Measurements from ENCODE around the gene DYSF.

The DYSF gene

GRCh38 chr2:71706836-71707235, 253.5 kb downstream of the DYSF start:
- Histone ChIP-seq H3K4me3 (ENCODE audit: low read length) (no peak overlapping the region), H3K27me3 (ENCODE audit: control insufficient read depth, insufficient read depth, low read length) (no peaks in the 10 kb centered on the region), H3K4me1 (ENCODE audit: control insufficient read depth, insufficient read depth, low read length) (no peaks in the 10 kb centered on the region), H3K27ac (ENCODE audit: low read length) (no peak overlapping the region), H3K36me3 (ENCODE audit: control insufficient read depth, insufficient read depth, low read length) (no peaks in the 10 kb centered on the region), H3K9me3 (ENCODE audit: control insufficient read depth, insufficient read depth, low read length) (no peaks in the 10 kb centered on the region)
- DNase-seq (ENCODE audit: low read depth, low spot score), result no peak
- WGBS (ENCODE audit: insufficient coverage, insufficient read length), result no CpG with 5 or more reads among the region's 5 CpGs

- Histone ChIP-seq H3K4me3 (ENCODE audit: low read length) (no peak overlapping the region), H3K36me3 (ENCODE audit: control insufficient read depth, insufficient read depth, low read length) (no peaks in the 10 kb centered on the region), H3K9me3 (ENCODE audit: control insufficient read depth, insufficient read depth, low read length) (no peaks in the 10 kb centered on the region), H3K27ac (ENCODE audit: low read length) (no peak overlapping the region), H3K4me1 (ENCODE audit: control insufficient read depth, insufficient read depth, low read length) (no peaks in the 10 kb centered on the region), H3K27me3 (ENCODE audit: control insufficient read depth, insufficient read depth, low read length) (no peaks in the 10 kb centered on the region)
- WGBS (ENCODE audit: insufficient coverage, insufficient read length), result no CpG with 5 or more reads among the region's 10 CpGs
- DNase-seq (ENCODE audit: low read depth, low spot score), result no peak
Measured at GRCh38 chr2:71710367-71711132, 257.2 kb downstream of the DYSF start.

GRCh38 chr2:71711133-71711855, 257.9 kb downstream of the DYSF start:
- Histone ChIP-seq H3K27me3 (ENCODE audit: control insufficient read depth, insufficient read depth, low read length) (no peaks in the 10 kb centered on the region), H3K4me1 (ENCODE audit: control insufficient read depth, insufficient read depth, low read length) (no peaks in the 10 kb centered on the region), H3K27ac (ENCODE audit: low read length) (no peak overlapping the region), H3K36me3 (ENCODE audit: control insufficient read depth, insufficient read depth, low read length) (no peaks in the 10 kb centered on the region), H3K4me3 (ENCODE audit: low read length) (no peak overlapping the region), H3K9me3 (ENCODE audit: control insufficient read depth, insufficient read depth, low read length) (no peaks in the 10 kb centered on the region)
- no CpG with 5 or more reads among the region's 8 CpGs for WGBS (ENCODE audit: insufficient coverage, insufficient read length)
- no peak for DNase-seq (ENCODE audit: low read depth, low spot score)

- no peaks in the 10 kb centered on the region for H3K36me3 ChIP-seq (ENCODE audit: control insufficient read depth, insufficient read depth, low read length)
- no CpG with 5 or more reads among the region's 8 CpGs for WGBS (ENCODE audit: insufficient coverage, insufficient read length)
- no peak for DNase-seq (ENCODE audit: low read depth, low spot score)
- H3K9me3 ChIP-seq (ENCODE audit: control insufficient read depth, insufficient read depth, low read length), result no peaks in the 10 kb centered on the region
- H3K27ac ChIP-seq (ENCODE audit: low read length), result no peak overlapping the region
- H3K4me1 ChIP-seq (ENCODE audit: control insufficient read depth, insufficient read depth, low read length), result no peaks in the 10 kb centered on the region
- H3K27me3 ChIP-seq (ENCODE audit: control insufficient read depth, insufficient read depth, low read length), result no peaks in the 10 kb centered on the region
- H3K4me3 ChIP-seq (ENCODE audit: low read length), result no peak overlapping the region
Measured at GRCh38 chr2:71712158-71712818, 258.9 kb downstream of the DYSF start.

- H3K9me3 ChIP-seq (ENCODE audit: control insufficient read depth, insufficient read depth, low read length), result no peaks in the 10 kb centered on the region
- H3K36me3 ChIP-seq (ENCODE audit: control insufficient read depth, insufficient read depth, low read length), result no peaks in the 10 kb centered on the region
- no peak overlapping the region for H3K27ac ChIP-seq (ENCODE audit: low read length)
- no peaks in the 10 kb centered on the region for H3K4me1 ChIP-seq (ENCODE audit: control insufficient read depth, insufficient read depth, low read length)
- WGBS (ENCODE audit: insufficient coverage, insufficient read length), result no CpG with 5 or more reads among the region's 11 CpGs
- H3K4me3 ChIP-seq (ENCODE audit: low read length), result no peak overlapping the region
- H3K27me3 ChIP-seq (ENCODE audit: control insufficient read depth, insufficient read depth, low read length), result no peaks in the 10 kb centered on the region
- no peak for DNase-seq (ENCODE audit: low read depth, low spot score)
Measured at GRCh38 chr2:71713581-71714580, 260.5 kb downstream of the DYSF start.

GRCh38 chr2:71714601-71715240, 261.4 kb downstream of the DYSF start:
- Histone ChIP-seq H3K27ac (ENCODE audit: low read length) (no peak overlapping the region), H3K36me3 (ENCODE audit: control insufficient read depth, insufficient read depth, low read length) (no peaks in the 10 kb centered on the region), H3K4me1 (ENCODE audit: control insufficient read depth, insufficient read depth, low read length) (no peaks in the 10 kb centered on the region), H3K27me3 (ENCODE audit: control insufficient read depth, insufficient read depth, low read length) (no peaks in the 10 kb centered on the region), H3K9me3 (ENCODE audit: control insufficient read depth, insufficient read depth, low read length) (no peaks in the 10 kb centered on the region), H3K4me3 (ENCODE audit: low read length) (no peak overlapping the region)
- WGBS (ENCODE audit: insufficient coverage, insufficient read length), result no CpG with 5 or more reads among the region's 4 CpGs
- no peak for DNase-seq (ENCODE audit: low read depth, low spot score)

- H3K27me3 ChIP-seq (ENCODE audit: control insufficient read depth, insufficient read depth, low read length), result no peaks in the 10 kb centered on the region
- H3K9me3 ChIP-seq (ENCODE audit: control insufficient read depth, insufficient read depth, low read length), result no peaks in the 10 kb centered on the region
- H3K4me3 ChIP-seq (ENCODE audit: low read length), result no peak overlapping the region
- no peaks in the 10 kb centered on the region for H3K36me3 ChIP-seq (ENCODE audit: control insufficient read depth, insufficient read depth, low read length)
- H3K27ac ChIP-seq (ENCODE audit: low read length), result no peak overlapping the region
- WGBS (ENCODE audit: insufficient coverage, insufficient read length), result no CpG with 5 or more reads among the region's 6 CpGs
- H3K4me1 ChIP-seq (ENCODE audit: control insufficient read depth, insufficient read depth, low read length), result no peaks in the 10 kb centered on the region
- DNase-seq (ENCODE audit: low read depth, low spot score), result no peak
Measured at GRCh38 chr2:71715241-71715750, 261.9 kb downstream of the DYSF start.

GRCh38 chr2:71715951-71716696, 262.8 kb downstream of the DYSF start:
- Histone ChIP-seq H3K4me3 (ENCODE audit: low read length) (no peak overlapping the region), H3K36me3 (ENCODE audit: control insufficient read depth, insufficient read depth, low read length) (no peaks in the 10 kb centered on the region), H3K27ac (ENCODE audit: low read length) (no peak overlapping the region), H3K9me3 (ENCODE audit: control insufficient read depth, insufficient read depth, low read length) (no peaks in the 10 kb centered on the region), H3K4me1 (ENCODE audit: control insufficient read depth, insufficient read depth, low read length) (no peaks in the 10 kb centered on the region), H3K27me3 (ENCODE audit: control insufficient read depth, insufficient read depth, low read length) (no peaks in the 10 kb centered on the region)
- DNase-seq (ENCODE audit: low read depth, low spot score), result no peak
- no CpG with 5 or more reads among the region's 4 CpGs for WGBS (ENCODE audit: insufficient coverage, insufficient read length)

Measured in iPS DF 6.9 (cell line).